PFSK-1 (cell line): ENCODE results near the gene ENAM.
A peak's percentile ranks its signal among the peaks of the same experiment; 100 is the strongest.

ENCODE experiments used
- FOXP2 ChIP-seq: optimal IDR thresholded peaks from 2 replicates; pipeline ENCODE3; 2011; ENCODE audit warnings: borderline replicate concordance, control low read depth, inconsistent platforms; ENCODE audit not compliant: insufficient read depth; ENCODE audit errors: extremely low read length, extremely low read depth
- POLR2AphosphoS5 ChIP-seq: IDR thresholded peaks from 2 replicates; pipeline ENCODE4 v1.6.1; 2012; ENCODE audit warnings: low read depth, mild to moderate bottlenecking, control low read depth, low read length, moderate library complexity
- SIN3A ChIP-seq: IDR thresholded peaks from 2 replicates; pipeline ENCODE4 v1.6.1; 2012; ENCODE audit warnings: mild to moderate bottlenecking, low read length, moderate library complexity, borderline replicate concordance; ENCODE audit not compliant: insufficient read depth
- TAF1 ChIP-seq: IDR thresholded peaks from 2 replicates; pipeline ENCODE4 v1.6.1; 2012; ENCODE audit warnings: low read length, control low read depth, borderline replicate concordance; ENCODE audit not compliant: insufficient read depth
- TF ChIP-seq, protein P1 (sequence below), 2 experiments: IDR thresholded peaks; 2 replicates each; pipeline versions ENCODE4 v1.6.1 to v1.8.0; 2011 to 2012; ENCODE audit warnings: low read depth in 2 of 2, low read length in 2 of 2, control low read depth in 1 of 2, inconsistent platforms in 1 of 2, mild to moderate bottlenecking in 1 of 2, moderate library complexity in 1 of 2; ENCODE audit not compliant: insufficient read depth in 1 of 2

ENAM gene

DNA sequence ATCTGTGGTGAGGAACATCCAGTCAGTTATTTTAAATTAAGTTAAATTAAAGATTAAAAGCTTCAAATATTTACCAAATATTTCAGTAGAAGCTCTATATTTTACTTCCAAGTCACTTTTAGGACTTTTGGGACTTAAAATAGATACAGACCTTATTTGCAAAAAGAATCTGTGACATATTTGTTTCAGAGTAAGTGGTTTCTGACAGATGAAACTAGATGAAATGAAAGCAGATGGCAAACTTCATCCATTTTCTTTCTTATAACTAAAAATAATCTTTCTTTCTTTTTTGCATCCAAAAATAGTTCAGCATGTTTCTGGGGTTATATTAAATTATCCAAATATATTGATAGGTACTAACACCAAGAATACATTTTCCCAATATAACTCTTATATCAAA is 53.2 kb downstream of the ENAM start:
- TF ChIP-seq TAF1: no peak

DNA sequence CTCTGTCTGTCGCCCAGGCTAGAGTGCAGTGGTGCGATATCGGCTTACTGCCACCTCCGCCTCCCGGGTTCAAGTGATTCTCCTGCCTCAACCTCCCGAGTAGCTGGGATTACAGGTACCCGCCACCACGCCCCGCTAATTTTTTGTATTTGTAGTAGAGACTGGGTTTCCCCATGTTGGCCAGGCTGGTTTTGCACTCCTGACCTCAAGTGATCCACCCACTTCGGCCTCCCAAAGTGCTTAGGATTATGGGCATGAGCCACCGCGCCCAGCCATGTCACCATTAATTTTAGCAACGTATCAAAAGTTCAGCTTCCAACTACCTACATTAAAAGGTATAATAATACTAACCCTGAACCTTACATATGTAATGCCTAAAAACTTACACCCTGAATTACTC is 58.8 kb downstream of the ENAM start:
- TF ChIP-seq, protein P1, sequence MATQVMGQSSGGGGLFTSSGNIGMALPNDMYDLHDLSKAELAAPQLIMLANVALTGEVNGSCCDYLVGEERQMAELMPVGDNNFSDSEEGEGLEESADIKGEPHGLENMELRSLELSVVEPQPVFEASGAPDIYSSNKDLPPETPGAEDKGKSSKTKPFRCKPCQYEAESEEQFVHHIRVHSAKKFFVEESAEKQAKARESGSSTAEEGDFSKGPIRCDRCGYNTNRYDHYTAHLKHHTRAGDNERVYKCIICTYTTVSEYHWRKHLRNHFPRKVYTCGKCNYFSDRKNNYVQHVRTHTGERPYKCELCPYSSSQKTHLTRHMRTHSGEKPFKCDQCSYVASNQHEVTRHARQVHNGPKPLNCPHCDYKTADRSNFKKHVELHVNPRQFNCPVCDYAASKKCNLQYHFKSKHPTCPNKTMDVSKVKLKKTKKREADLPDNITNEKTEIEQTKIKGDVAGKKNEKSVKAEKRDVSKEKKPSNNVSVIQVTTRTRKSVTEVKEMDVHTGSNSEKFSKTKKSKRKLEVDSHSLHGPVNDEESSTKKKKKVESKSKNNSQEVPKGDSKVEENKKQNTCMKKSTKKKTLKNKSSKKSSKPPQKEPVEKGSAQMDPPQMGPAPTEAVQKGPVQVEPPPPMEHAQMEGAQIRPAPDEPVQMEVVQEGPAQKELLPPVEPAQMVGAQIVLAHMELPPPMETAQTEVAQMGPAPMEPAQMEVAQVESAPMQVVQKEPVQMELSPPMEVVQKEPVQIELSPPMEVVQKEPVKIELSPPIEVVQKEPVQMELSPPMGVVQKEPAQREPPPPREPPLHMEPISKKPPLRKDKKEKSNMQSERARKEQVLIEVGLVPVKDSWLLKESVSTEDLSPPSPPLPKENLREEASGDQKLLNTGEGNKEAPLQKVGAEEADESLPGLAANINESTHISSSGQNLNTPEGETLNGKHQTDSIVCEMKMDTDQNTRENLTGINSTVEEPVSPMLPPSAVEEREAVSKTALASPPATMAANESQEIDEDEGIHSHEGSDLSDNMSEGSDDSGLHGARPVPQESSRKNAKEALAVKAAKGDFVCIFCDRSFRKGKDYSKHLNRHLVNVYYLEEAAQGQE (IDR thresholded peaks at IDR 0.05; ENCODE audit: insufficient read depth in 1 of 2, low read depth in 2 of 2, low read length in 2 of 2): no peak
- no peak for TF ChIP-seq TAF1
- TF ChIP-seq POLR2AphosphoS5: no peak
- no peak for TF ChIP-seq SIN3A
- no peak for TF ChIP-seq FOXP2

DNA sequence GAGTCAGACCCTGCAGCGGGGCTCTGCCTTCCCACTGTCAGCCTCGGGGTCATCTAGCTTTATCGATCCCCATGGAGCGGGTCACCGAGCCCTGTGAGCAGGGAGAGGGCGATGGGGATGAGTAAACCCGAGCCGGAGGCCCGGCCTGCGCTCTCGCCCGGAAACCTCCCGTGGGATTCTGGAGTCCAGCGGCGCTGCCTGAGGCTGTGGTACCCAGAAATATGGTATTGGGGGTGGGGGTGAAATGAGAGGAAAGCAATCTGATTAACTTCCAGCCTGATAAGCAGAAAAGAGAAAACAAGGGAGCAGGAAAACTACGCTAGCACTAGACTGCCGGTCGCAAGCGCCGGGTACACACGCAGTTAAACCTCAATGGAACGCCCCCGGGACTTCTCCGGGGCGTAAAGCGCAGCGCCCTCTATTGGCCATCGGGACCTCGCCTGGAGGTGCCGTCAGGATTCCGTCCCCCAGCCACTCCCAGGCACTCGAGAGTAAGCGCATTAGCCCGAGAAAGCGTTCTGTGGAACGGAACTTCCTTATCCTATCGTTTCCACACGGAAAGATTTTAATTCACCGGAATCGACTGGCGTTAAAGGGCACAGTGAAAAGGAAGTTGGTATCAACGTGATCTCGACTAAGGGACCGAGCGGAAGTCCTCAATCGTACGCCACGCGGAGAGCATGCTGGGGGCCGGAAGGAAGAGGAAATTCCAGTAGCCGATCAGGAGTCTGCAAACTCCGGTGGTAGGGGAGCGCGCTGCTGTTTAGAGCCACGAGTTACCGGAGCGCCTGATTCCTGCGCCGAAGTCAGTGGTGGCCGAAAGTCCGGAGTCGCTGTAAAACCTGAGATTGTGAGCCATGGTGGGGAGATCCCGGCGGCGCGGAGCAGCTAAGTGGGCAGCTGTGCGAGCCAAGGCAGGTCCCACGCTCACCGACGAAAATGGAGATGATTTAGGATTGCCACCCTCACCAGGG is 59.6 kb downstream of the ENAM start, which contains the start of gene UTP3:
UTP3 (plus strand) TSS at position 712 of the 974 bp plus-strand sequence; CDS start at position 858, 146 bp downstream.
- TF ChIP-seq, protein P1 (IDR thresholded peaks at IDR 0.05; ENCODE audit: insufficient read depth in 1 of 2, low read depth in 2 of 2, low read length in 2 of 2): 0 out of 4 replicates have a peak, but pooled peaks of 1 of the 2 experiments have one; percentile 15
- peak; percentile 84 for TF ChIP-seq POLR2AphosphoS5
- TF ChIP-seq FOXP2: peak; percentile 71
- peak; percentile 92; the same call in 1 of the 2 replicates for TF ChIP-seq SIN3A
- TF ChIP-seq TAF1: peak; percentile 77; the same call in 1 of the 2 replicates

DNA sequence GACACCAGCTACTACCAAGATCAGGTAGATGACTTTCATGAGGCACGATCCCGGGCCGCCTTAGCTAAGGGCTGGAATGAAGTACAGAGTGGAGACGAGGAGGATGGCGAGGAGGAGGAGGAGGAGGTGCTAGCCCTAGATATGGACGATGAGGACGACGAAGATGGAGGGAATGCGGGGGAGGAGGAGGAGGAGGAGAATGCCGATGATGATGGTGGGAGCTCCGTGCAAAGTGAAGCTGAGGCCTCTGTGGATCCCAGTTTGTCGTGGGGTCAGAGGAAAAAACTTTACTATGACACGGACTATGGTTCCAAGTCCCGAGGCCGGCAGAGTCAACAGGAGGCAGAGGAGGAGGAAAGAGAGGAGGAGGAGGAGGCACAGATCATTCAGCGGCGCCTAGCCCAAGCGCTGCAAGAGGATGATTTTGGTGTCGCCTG is 60.3 kb downstream of the ENAM start:
- TF ChIP-seq SIN3A (no peak), TAF1 (no peak), POLR2AphosphoS5 (no peak), FOXP2 (no peak)
- TF ChIP-seq, protein P1 (IDR thresholded peaks at IDR 0.05; ENCODE audit: insufficient read depth in 1 of 2, low read depth in 2 of 2, low read length in 2 of 2): no peak

GRCh38 chr4:70691661-70692060 is 63.1 kb downstream of the ENAM start:
- no peak for TF ChIP-seq SIN3A
- TF ChIP-seq POLR2AphosphoS5: no peak
- TF ChIP-seq, protein P1 (IDR thresholded peaks at IDR 0.05; ENCODE audit: insufficient read depth in 1 of 2, low read depth in 2 of 2, low read length in 2 of 2): no peak
- TF ChIP-seq TAF1: no peak
- no peak for TF ChIP-seq FOXP2
